Colonic mucosa (tissue), 4 donors: Measurements from ENCODE around the gene CDKL5. TPM values are rescaled to one million over a fixed set of nuclear protein-coding genes. Genes with fewer than 3 reads are reported as not detected.

ENCODE experiments used
- DNase-seq: peaks from one replicate; pipeline ENCODE4 v3.0.0-alpha.2; 2020
- H3K27ac ChIP-seq: fragments of 200-600 bp; one replicate; pipeline ENCODE4 v1.8.0; 2021
- H3K27me3 ChIP-seq: fragments of 200-600 bp; one replicate; pipeline ENCODE4 v1.8.0; 2021
- H3K36me3 ChIP-seq: fragments of 200-600 bp; one replicate; pipeline ENCODE4 v1.8.0; 2021
- H3K4me1 ChIP-seq: fragments of 200-600 bp; one replicate; pipeline ENCODE4 v1.8.0; 2021; ENCODE audit warnings: mild to moderate bottlenecking
- H3K4me3 ChIP-seq: fragments of 200-600 bp; one replicate; pipeline ENCODE4 v1.8.0; 2021
- H3K9ac ChIP-seq, 2 donors: one replicate each; pipeline ENCODE4 v1.7.0; 2013; ENCODE audit warnings: control low read depth in 2 of 2, low read depth in 2 of 2, low read length in 2 of 2
- H3K9me3 ChIP-seq: fragments of 200-600 bp; one replicate; pipeline ENCODE4 v1.8.0; 2021
- intact Hi-C: fragments of 100-400 bp; cut with DNase I; formaldehyde crosslinking; loops from one replicate; pipeline ENCODE4 v1.14.1; 2022
- total RNA-seq, 2 donors: library from RNA; stranded (reverse); fragmentation: NEBNext Ultra II Directional in 1 of 2; extraction: Animal tissue kit (Norgen Biotek cat#: 25700) in 1 of 2; gene quantifications; one replicate each; pipeline ENCODE4 v1.2.1, GENCODE V29; 2021
- TF ChIP-seq, protein P1 (sequence below): fragments of 200-600 bp; IDR thresholded peaks from one replicate; pipeline ENCODE4 v1.8.0; 2022; ENCODE audit warnings: antibody characterized with exemption, mild to moderate bottlenecking
- donor health status: healthy.
- donor health status: DM: no; HTN: no; CAD: no.
- donor health status: DM: no; HTN: no; CAD: no.

Gene CDKL5
- total RNA-seq, 2 donors from 2014 or later = 3.7 to 4.4 TPM

DNA sequence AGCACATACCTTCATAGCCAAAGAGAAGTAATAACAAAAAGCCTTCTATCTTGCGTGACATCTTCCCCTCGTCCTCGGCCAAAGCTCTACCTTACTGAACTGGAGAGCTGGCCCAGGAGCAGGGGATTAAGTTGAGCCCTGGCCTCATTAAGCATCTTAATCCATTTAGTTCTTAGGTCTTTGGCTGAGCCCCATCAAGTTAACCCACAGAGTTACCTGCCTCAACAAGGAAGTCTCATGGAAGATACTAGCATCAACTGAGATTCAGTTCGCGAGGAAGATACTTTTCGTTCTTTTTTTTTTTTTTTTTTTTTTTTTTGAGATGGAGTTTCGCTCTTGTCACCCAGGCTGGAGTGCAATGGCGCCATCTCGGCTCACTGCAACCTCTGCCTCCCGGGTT, 246.6 kb downstream of the CDKL5 start, which contains the start of gene RS1:
TSS of gene RS1 (minus strand) at position 101 of the 400 bp plus-strand sequence. CDS start at position 61, 40 bp downstream.
- TF ChIP-seq, protein P1, sequence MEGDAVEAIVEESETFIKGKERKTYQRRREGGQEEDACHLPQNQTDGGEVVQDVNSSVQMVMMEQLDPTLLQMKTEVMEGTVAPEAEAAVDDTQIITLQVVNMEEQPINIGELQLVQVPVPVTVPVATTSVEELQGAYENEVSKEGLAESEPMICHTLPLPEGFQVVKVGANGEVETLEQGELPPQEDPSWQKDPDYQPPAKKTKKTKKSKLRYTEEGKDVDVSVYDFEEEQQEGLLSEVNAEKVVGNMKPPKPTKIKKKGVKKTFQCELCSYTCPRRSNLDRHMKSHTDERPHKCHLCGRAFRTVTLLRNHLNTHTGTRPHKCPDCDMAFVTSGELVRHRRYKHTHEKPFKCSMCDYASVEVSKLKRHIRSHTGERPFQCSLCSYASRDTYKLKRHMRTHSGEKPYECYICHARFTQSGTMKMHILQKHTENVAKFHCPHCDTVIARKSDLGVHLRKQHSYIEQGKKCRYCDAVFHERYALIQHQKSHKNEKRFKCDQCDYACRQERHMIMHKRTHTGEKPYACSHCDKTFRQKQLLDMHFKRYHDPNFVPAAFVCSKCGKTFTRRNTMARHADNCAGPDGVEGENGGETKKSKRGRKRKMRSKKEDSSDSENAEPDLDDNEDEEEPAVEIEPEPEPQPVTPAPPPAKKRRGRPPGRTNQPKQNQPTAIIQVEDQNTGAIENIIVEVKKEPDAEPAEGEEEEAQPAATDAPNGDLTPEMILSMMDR = no peak
- intact Hi-C loops = loop anchor here (10.0 kb wide), 1 partner anchor 247 kb away; the partner anchor contains the start of gene CDKL5
- Histone ChIP-seq H3K36me3 (no peaks in the 10 kb centered on the region), H3K27ac (no peak within 1 kb of the TSS), H3K4me1 (no peaks in the 10 kb centered on the region), H3K9ac (no peak within 1 kb of the TSS), H3K9me3 (no peaks in the 10 kb centered on the region), H3K4me3 (no peak within 1 kb of the TSS), H3K27me3 (no peaks in the 10 kb centered on the region)
- DNase-seq = no peak

DNA sequence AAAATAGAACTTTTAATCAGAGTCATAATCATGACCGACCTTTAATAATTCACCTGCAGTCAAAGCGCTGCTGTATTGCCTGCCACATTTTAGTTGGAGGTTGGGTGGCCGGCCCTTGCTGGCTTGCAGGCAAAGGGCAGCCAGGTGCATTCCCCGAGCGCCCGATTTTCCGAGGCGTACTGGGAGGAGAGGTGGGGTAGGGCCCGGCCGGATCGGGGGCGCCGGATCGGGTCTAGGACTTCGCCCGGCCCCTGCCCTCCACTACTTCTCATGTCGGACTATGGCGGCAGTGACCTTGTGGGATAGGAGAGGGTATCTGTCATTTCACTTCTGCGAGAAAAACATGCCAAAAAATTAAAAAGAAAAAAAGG, 249.0 kb downstream of the CDKL5 start:
- peak; percentile 34 for DNase-seq
- peak overlapping the region in 1 of 2 donors; percentile 66 for H3K9ac ChIP-seq
- H3K9me3 ChIP-seq = no peaks in the 10 kb centered on the region
- H3K27ac ChIP-seq = no peak overlapping the region
- no peaks in the 10 kb centered on the region for H3K4me1 ChIP-seq
- intact Hi-C loops = loop anchor here (10.0 kb wide), 1 partner anchor 250 kb away; the partner anchor contains the start of gene CDKL5
- H3K4me3 ChIP-seq = peak overlapping the region; percentile 52
- TF ChIP-seq, protein P1 = no peak
- no peaks in the 10 kb centered on the region for H3K36me3 ChIP-seq
- H3K27me3 ChIP-seq = no peaks in the 10 kb centered on the region

DNA sequence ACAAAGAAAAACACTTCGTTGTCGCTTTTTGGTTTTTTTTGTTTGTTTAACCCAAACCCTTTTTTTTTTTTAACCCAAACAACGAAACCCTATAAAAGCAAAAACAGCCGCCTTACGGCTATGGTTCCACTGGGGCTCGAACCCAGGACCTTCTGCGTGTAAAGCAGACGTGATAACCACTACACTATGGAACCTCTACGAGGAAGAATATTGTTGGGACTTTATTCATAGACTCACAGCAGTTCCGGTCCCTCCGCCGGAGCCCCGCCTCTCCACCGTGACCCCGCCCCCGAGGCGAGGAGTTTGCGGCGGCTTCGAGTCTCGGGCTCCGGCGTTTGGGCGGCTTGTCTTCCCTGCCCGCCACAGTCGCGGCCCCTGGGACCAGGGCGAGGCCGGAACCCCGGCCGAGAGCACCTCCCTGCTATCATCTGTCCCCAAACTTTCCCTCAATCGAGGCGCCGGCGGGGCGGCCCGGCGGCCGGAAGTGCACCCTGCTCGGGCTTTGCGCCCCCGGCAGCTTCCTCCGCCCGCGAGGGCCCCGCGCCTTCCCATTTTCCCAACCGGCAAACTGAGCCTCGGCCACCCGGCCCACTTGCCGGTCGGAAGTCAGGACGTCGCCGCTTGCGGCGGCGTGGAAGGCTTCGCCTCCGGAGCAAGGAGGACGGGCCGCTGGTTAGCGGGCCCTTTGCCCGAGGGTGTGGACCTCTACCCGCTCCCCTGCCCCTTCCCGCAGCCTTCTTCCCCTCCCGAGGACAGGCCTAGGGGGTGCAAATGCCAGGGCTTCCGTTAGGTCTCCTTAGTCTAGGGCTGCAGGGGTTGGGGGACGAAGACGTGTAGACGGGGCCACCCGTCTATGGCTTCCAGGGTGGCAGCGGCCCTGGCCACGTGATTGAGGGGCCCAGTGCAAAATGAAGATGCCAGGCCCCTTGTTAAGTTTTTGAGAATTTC, 249.7 kb downstream of the CDKL5 start:
- Histone ChIP-seq H3K27ac (peak overlapping the region; percentile 53), H3K4me1 (no peaks in the 10 kb centered on the region), H3K9me3 (no peaks in the 10 kb centered on the region), H3K4me3 (peak overlapping the region; percentile 52), H3K9ac (peak overlapping the region; percentile 19 to 70), H3K27me3 (no peaks in the 10 kb centered on the region), H3K36me3 (no peaks in the 10 kb centered on the region)
- TF ChIP-seq, protein P1 = no peak
- DNase-seq = peak; percentile 80
- intact Hi-C loops = loop anchor here (10.0 kb wide), 1 partner anchor 250 kb away; the partner anchor contains the start of gene CDKL5

DNA sequence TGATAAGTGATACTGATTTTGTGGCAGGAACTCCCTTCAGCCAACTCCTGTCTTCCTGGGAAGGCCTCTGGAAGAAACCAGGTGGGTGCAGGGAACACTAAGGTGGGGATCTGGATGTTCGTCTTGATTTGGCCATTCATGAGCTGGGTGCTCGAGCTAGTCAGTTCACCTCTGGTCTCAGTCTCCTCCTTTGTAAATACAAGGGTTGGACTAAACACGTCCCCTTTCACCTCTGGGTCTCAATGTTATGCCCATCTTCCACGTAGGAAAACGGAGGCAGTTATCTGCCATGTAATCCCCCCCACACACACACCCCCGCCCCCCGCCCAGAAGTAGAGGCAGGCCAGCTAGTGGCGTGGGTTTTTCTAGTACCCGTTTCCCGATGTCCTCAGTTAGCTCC, 250.6 kb downstream of the CDKL5 start:
- H3K9ac ChIP-seq = no peak overlapping the region
- H3K27ac ChIP-seq = no peak overlapping the region
- no peak overlapping the region for H3K4me3 ChIP-seq
- no peaks in the 10 kb centered on the region for H3K27me3 ChIP-seq
- TF ChIP-seq, protein P1 = no peak
- no peak for DNase-seq
- intact Hi-C loops = loop anchor here (10.0 kb wide), 1 partner anchor 251 kb away; the partner anchor contains the start of gene CDKL5
- H3K4me1 ChIP-seq = no peaks in the 10 kb centered on the region
- no peaks in the 10 kb centered on the region for H3K9me3 ChIP-seq
- H3K36me3 ChIP-seq = no peaks in the 10 kb centered on the region

DNA sequence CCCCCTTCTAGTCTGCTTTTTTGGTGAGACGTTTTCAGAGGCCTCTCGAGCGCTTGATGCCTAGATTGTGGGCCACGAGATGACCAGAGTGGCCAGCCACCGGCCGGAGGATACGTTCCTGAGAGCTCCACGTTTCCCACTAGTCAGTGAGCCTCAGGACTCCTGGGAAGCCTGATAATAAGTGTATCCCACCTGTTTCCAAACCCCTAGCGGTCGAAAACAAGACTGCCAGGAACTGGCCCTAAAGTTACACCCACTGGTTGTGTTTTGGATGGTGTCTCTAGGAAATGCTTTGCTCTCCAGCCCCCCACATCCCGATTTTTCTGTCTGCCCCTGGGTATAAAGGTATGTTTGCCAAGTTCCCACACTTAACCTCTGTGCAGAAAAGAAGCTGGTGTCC, 251.1 kb downstream of the CDKL5 start:
- Histone ChIP-seq H3K27me3 (no peaks in the 10 kb centered on the region), H3K27ac (no peak overlapping the region), H3K4me3 (no peak overlapping the region), H3K4me1 (no peaks in the 10 kb centered on the region), H3K36me3 (no peaks in the 10 kb centered on the region), H3K9me3 (no peaks in the 10 kb centered on the region), H3K9ac (no peak overlapping the region)
- DNase-seq = no peak
- intact Hi-C loops = loop anchor here (10.0 kb wide), 1 partner anchor 252 kb away; the partner anchor contains the start of gene CDKL5
- TF ChIP-seq, protein P1 = no peak
